ENCODE data around the gene TMEM168.

- TF ChIP-seq CTCF (conservative IDR thresholded peaks at IDR 0.05 in 1 of 2, IDR thresholded peaks at IDR 0.05 in 1 of 2; ENCODE audit: low read depth in 1 of 2, low read length in 2 of 2) (no peak), EZH2 (IDR thresholded peaks at IDR 0.05; ENCODE audit: low read length, missing control alignments) (no peak)
Measured at GRCh38 chr7:112757337-112757736, 32.9 kb downstream of the TMEM168 start.

Data from fibroblast of lung (primary cell).